ENCODE results near the gene AGXT. TPM values are rescaled to one million over a fixed set of nuclear protein-coding genes. Genes with fewer than 3 reads are reported as not detected.

Gene AGXT
- total RNA-seq, 1 experiment from 2014 or later: 0.34 TPM

DNA sequence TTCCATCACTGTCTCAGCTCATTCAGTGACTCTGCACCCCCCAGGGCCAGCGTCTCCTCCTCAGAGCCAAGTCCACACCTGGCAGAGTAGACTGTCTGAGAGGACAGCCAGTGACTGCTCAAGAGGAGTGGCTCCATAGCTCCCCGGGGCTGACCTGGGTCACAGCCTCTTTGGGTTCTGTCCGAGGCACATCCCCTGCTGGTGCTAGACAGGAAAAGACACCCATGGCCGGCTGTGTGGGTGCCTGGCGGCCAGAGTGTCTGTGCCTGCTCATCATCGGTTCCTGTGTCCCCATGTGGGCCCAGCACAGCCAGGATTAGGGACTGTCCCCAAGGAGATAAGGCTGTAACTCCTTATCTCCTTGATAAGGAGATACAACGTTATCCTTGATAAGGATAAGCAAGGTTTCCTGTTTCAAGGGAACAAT, 34.0 kb downstream of the AGXT start (continued):
- TF ChIP-seq, protein P1, sequence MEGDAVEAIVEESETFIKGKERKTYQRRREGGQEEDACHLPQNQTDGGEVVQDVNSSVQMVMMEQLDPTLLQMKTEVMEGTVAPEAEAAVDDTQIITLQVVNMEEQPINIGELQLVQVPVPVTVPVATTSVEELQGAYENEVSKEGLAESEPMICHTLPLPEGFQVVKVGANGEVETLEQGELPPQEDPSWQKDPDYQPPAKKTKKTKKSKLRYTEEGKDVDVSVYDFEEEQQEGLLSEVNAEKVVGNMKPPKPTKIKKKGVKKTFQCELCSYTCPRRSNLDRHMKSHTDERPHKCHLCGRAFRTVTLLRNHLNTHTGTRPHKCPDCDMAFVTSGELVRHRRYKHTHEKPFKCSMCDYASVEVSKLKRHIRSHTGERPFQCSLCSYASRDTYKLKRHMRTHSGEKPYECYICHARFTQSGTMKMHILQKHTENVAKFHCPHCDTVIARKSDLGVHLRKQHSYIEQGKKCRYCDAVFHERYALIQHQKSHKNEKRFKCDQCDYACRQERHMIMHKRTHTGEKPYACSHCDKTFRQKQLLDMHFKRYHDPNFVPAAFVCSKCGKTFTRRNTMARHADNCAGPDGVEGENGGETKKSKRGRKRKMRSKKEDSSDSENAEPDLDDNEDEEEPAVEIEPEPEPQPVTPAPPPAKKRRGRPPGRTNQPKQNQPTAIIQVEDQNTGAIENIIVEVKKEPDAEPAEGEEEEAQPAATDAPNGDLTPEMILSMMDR (IDR thresholded peaks at IDR 0.05 in 2 of 3, conservative IDR thresholded peaks at IDR 0.05 in 1 of 3; ENCODE audit: borderline replicate concordance in 1 of 3, insufficient read depth in 1 of 3, low read depth in 2 of 3, low read length in 2 of 3): no peak
- TF ChIP-seq SRF (IDR thresholded peaks at IDR 0.05; ENCODE audit: low read depth): no peak
- TF ChIP-seq TCF7L2 (IDR thresholded peaks at IDR 0.05; ENCODE audit: borderline replicate concordance, extremely low read depth, insufficient read depth, insufficient read length): no peak

DNA sequence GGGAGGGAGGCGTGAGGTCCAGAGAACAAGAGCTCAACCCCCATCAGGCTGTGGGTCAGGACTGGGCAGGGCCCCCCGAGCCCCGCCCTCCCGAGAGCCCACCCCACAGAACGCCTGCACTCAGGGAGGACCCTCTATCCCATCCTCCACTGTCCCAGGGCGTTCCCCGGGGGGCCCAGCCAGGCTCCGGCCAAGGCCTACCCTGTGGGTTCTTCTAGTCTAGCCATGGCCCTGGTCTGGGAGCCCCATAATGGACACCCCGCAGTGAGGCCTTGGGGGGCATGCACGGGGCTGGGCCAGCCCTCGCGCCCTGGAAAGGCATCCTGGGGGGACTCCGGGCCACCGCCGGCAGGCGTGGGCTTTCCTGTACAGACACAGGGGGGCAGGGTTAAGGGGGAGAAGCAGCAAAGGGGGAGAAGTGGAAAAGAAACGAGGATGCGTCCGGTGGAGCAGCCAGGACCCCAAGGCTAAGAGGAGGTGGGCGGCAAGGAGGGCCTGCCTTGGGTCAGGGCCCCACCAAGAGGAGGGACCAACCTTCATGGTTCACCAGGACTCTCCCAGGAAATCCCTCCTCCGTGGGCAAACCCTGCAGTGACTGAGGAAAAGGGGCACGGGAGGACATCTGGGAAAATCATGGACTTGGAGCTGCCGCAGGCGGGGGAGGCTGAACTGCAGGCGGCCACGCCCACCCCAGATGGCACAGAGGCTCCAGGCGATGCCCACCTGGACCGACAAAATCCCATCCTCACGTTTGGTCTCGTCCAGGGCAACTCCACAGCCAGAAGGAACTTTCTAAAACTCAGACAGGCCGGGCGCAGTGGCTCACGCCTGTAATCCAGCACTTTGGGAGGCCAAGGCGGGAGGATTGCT, 34.8 kb downstream of the AGXT start:
- Histone ChIP-seq H3K27me3 (ENCODE audit: insufficient read depth, low read length) (peaks cover 11% of the 10 kb centered on the region; the same call in 1 of the 2 replicates), H3K79me2 (ENCODE audit: insufficient read depth, low read length) (no peaks in the 10 kb centered on the region), H3K4me3 (replicated peaks in 1 of 2; ENCODE audit: low read depth in 1 of 2, low read length in 2 of 2) (no peak overlapping the region), H3K4me1 (ENCODE audit: control insufficient read depth in 1 of 2, insufficient read depth in 2 of 2, low read length in 2 of 2) (peaks cover 0 to 4% of the 10 kb centered on the region in 2 experiments; a peak in 1 of 4 replicates), H2AFZ (ENCODE audit: low read depth, low read length, poor library complexity, severe bottlenecking) (no peak overlapping the region), H4K20me1 (ENCODE audit: insufficient read depth) (no peaks in the 10 kb centered on the region), H3K36me3 (ENCODE audit: control insufficient read depth in 1 of 2, insufficient read depth in 2 of 2, low read length in 2 of 2) (no peaks in the 10 kb centered on the region), H3K27ac (ENCODE audit: low read depth, low read length) (no peak overlapping the region), H3K9me3 (ENCODE audit: control insufficient read depth in 1 of 2, insufficient read depth in 1 of 2, low read depth in 1 of 2, low read length in 2 of 2) (no peaks in the 10 kb centered on the region), H3K4me2 (ENCODE audit: low read length) (no peak overlapping the region), H3K9ac (ENCODE audit: low read length) (no peak overlapping the region), H3K9me2 (ENCODE audit: insufficient read depth) (no peaks in the 10 kb centered on the region)
- ChIA-PET RAD21 (ENCODE audit: low non-redundant PET in 1 of 2, low total read pairs in 2 of 2, uncharacterized antibody in 2 of 2, unreplicated experiment in 2 of 2) (no interaction called here), POLR2A (no interaction called here), CTCF (no interaction called here)
- intact Hi-C loops (cut with micrococcal nuclease): no loop called here
- no peak for DNase-seq (ENCODE audit: low read depth, low spot score)
- BruUV-seq (replicated peaks): no TSS peak
- ATAC-seq: no peak
- TF ChIP-seq REST (IDR thresholded peaks at IDR 0.05; ENCODE audit: low read depth) (no peak), POLR2AphosphoS5 (IDR thresholded peaks at IDR 0.05; ENCODE audit: low read depth, low read length) (no peak), FOSL1 (IDR thresholded peaks at IDR 0.05; ENCODE audit: low read depth) (no peak), SRF (IDR thresholded peaks at IDR 0.05; ENCODE audit: low read depth) (no peak), MAX (IDR thresholded peaks at IDR 0.05) (no peak), ZFX (IDR thresholded peaks at IDR 0.05) (no peak), SP1 (IDR thresholded peaks at IDR 0.05; ENCODE audit: low read depth) (no peak), ZNF274 (IDR thresholded peaks at IDR 0.05; ENCODE audit: low read depth, low read length) (no peak), JUND (IDR thresholded peaks at IDR 0.05) (no peak), SIN3A (IDR thresholded peaks at IDR 0.05; ENCODE audit: low read depth) (no peak), EGR1 (IDR thresholded peaks at IDR 0.05; ENCODE audit: low read depth) (no peak), RAD21 (IDR thresholded peaks at IDR 0.05; ENCODE audit: low read depth) (no peak), CEBPB (IDR thresholded peaks at IDR 0.05; ENCODE audit: low read depth) (no peak), YY1 (IDR thresholded peaks at IDR 0.05; ENCODE audit: extremely low read depth, insufficient replicate concordance, low read depth, low read length) (no peak)
- TF ChIP-seq, protein P2, sequence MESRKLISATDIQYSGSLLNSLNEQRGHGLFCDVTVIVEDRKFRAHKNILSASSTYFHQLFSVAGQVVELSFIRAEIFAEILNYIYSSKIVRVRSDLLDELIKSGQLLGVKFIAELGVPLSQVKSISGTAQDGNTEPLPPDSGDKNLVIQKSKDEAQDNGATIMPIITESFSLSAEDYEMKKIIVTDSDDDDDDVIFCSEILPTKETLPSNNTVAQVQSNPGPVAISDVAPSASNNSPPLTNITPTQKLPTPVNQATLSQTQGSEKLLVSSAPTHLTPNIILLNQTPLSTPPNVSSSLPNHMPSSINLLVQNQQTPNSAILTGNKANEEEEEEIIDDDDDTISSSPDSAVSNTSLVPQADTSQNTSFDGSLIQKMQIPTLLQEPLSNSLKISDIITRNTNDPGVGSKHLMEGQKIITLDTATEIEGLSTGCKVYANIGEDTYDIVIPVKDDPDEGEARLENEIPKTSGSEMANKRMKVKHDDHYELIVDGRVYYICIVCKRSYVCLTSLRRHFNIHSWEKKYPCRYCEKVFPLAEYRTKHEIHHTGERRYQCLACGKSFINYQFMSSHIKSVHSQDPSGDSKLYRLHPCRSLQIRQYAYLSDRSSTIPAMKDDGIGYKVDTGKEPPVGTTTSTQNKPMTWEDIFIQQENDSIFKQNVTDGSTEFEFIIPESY (IDR thresholded peaks at IDR 0.05; ENCODE audit: extremely low read depth, insufficient replicate concordance, low read length): no peak
